HG03571 (cell line): ENCODE data around the gene RAP1GAP2.
"Not testable (repeated sequence)": the region's sequence is repeated elsewhere in the genome, so short reads cannot be mapped to it uniquely, and the experiment has no call there.

Experiments used
- ATAC-seq: cut with Tn5 transposase; IDR thresholded peaks from one replicate; pipeline ENCODE4 v1.9.1; 2021; ENCODE audit not compliant: unreplicated experiment

RAP1GAP2 gene

GRCh38 chr17:2990396-2990795 lies 194.2 kb downstream of the RAP1GAP2 start:
- no peak for ATAC-seq

GRCh38 chr17:2991396-2992180 lies 195.3 kb downstream of the RAP1GAP2 start:
- not testable (repeated sequence) for ATAC-seq

GRCh38 chr17:2994441-2994840 lies 198.2 kb downstream of the RAP1GAP2 start:
- no peak for ATAC-seq

GRCh38 chr17:2995377-2995776 lies 199.1 kb downstream of the RAP1GAP2 start:
- ATAC-seq, result no peak

GRCh38 chr17:2995886-2996809 lies 199.9 kb downstream of the RAP1GAP2 start:
- no peak for ATAC-seq

GRCh38 chr17:2996810-2997670 lies 200.8 kb downstream of the RAP1GAP2 start:
- ATAC-seq, result no peak

GRCh38 chr17:2998469-2998901 lies 202.2 kb downstream of the RAP1GAP2 start:
- not testable (repeated sequence) for ATAC-seq

- ATAC-seq, result peak; percentile 73
Observed at GRCh38 chr17:3002538-3003295, 206.5 kb downstream of the RAP1GAP2 start.

GRCh38 chr17:3003296-3004149 lies 207.3 kb downstream of the RAP1GAP2 start:
- ATAC-seq, result no peak

- no peak for ATAC-seq
Observed at GRCh38 chr17:3004150-3004801, 208.0 kb downstream of the RAP1GAP2 start.

GRCh38 chr17:3004925-3005324 lies 208.7 kb downstream of the RAP1GAP2 start:
- ATAC-seq, result no peak

- no peak for ATAC-seq
Observed at GRCh38 chr17:3005696-3006095, 209.5 kb downstream of the RAP1GAP2 start.

GRCh38 chr17:3006801-3007200 lies 210.6 kb downstream of the RAP1GAP2 start:
- ATAC-seq, result no peak

GRCh38 chr17:3007651-3008121 lies 211.4 kb downstream of the RAP1GAP2 start:
- no peak for ATAC-seq

GRCh38 chr17:3008336-3009288 lies 212.4 kb downstream of the RAP1GAP2 start:
- no peak for ATAC-seq

- ATAC-seq, result no peak
Observed at GRCh38 chr17:3009411-3009920, 213.2 kb downstream of the RAP1GAP2 start.

GRCh38 chr17:3011891-3012290 lies 215.7 kb downstream of the RAP1GAP2 start:
- no peak for ATAC-seq
